ENCODE data around the gene PPM1H.

PPM1H gene

DNA sequence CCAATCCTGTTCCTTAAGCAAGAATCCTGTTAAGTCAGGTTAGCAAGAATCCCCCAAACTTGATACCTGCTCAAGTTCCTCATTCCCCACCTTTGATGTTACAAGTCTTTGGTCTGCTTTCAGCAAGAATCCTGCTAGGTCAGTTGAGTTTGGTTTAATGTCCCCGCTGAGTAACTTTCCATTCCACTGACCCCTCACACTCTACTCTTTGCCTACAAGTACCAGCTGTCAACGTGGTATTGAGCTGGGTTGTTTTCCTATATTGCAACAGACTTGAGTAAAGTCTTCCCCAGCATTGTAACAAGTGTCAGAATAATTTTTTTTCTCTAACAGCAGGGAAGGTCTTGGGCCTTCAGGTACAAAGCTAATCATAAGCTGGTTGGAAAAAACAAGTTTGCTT is 6.3 kb downstream of the PPM1H start:
- H2BK15ac ChIP-seq (ENCODE audit: low read length) = no peak overlapping the region
- H4K8ac ChIP-seq (ENCODE audit: low read depth, low read length) = no peak overlapping the region
- no peak overlapping the region for H2AK5ac ChIP-seq (ENCODE audit: low read depth, low read length)
- no peak overlapping the region for H2BK120ac ChIP-seq (ENCODE audit: low read depth, low read length)
- H3K23ac ChIP-seq (ENCODE audit: low read depth, low read length, poor library complexity) = no peak overlapping the region
- H2AFZ ChIP-seq (ENCODE audit: low read length) = no peak overlapping the region
- no peak overlapping the region for H2BK5ac ChIP-seq (ENCODE audit: low read length)
- no peaks in the 10 kb centered on the region for H3K36me3 ChIP-seq (replicated peaks in 1 of 2; ENCODE audit: control insufficient read depth in 2 of 2, insufficient read depth in 2 of 2, low read length in 2 of 2)
- H3K4ac ChIP-seq (ENCODE audit: low read length) = no peak overlapping the region
- no peaks in the 10 kb centered on the region for H3K9me3 ChIP-seq (replicated peaks in 1 of 2; ENCODE audit: control insufficient read depth in 2 of 2, insufficient read depth in 1 of 2, low read depth in 1 of 2, low read length in 2 of 2)
- H3K9ac ChIP-seq (ENCODE audit: low read depth, low read length, poor library complexity) = no peak overlapping the region
- H2BK12ac ChIP-seq (ENCODE audit: low read length) = no peak overlapping the region
- peaks cover 0 to 8% (median 8%) of the 10 kb centered on the region in 3 experiments for H3K27me3 ChIP-seq (ENCODE audit: control insufficient read depth in 3 of 3, insufficient read depth in 3 of 3, low read depth in 1 of 3, low read length in 3 of 3)
- H3K79me1 ChIP-seq (ENCODE audit: low read depth, low read length) = no peaks in the 10 kb centered on the region
- H4K91ac ChIP-seq (ENCODE audit: low read depth, low read length, poor library complexity) = no peak overlapping the region
- no peak overlapping the region for H3K27ac ChIP-seq (replicated peaks; ENCODE audit: low read length)
- peaks cover 3 to 4% of the 10 kb centered on the region in 2 donors for H3K4me1 ChIP-seq (ENCODE audit: control insufficient read depth in 2 of 2, insufficient read depth in 1 of 2, low read depth in 1 of 2, low read length in 2 of 2)
- no peak overlapping the region for H3K14ac ChIP-seq (ENCODE audit: low read length)
- H3K4me3 ChIP-seq (ENCODE audit: low read length in 2 of 2) = no peak overlapping the region
- H3K18ac ChIP-seq (ENCODE audit: low read length) = no peak overlapping the region
- WGBS, 2 donors (ENCODE audit: extremely low coverage in 2 of 2, insufficient read length in 2 of 2, insufficient replicate concordance in 1 of 2) = no CpG with 5 or more reads among the region's 2 CpGs
- no peak for DNase-seq (ENCODE audit: low spot score)
- no peak overlapping the region for H3K4me2 ChIP-seq (ENCODE audit: insufficient read depth, low read length, poor library complexity, severe bottlenecking)

DNA sequence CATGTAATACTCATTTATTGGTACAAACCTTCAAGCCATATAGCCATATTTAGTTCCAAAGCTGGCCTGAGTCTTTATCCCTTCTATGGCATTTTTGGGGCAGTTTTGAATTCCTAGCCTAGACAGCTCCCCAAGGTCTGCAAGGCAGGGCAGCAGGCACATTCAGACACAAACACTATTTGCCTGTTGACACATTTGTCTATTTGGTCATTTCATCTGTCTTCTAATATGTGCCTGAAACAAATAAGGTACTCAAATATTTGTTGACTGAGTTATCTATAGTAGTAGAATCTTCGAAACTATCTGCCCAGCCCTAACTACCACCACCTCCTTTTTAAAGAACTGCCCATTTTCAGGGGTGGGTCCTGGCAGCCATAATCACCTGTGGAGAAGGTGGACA is 9.3 kb downstream of the PPM1H start:
- Histone ChIP-seq H3K9me3 (replicated peaks in 1 of 2; ENCODE audit: control insufficient read depth in 2 of 2, insufficient read depth in 1 of 2, low read depth in 1 of 2, low read length in 2 of 2) (no peaks in the 10 kb centered on the region), H2BK15ac (ENCODE audit: low read length) (no peak overlapping the region), H3K27me3 (ENCODE audit: control insufficient read depth in 3 of 3, insufficient read depth in 3 of 3, low read depth in 1 of 3, low read length in 3 of 3) (no peaks in the 10 kb centered on the region), H3K9ac (ENCODE audit: low read depth, low read length, poor library complexity) (no peak overlapping the region), H2BK120ac (ENCODE audit: low read depth, low read length) (no peak overlapping the region), H3K4ac (ENCODE audit: low read length) (no peak overlapping the region), H4K8ac (ENCODE audit: low read depth, low read length) (no peak overlapping the region), H3K27ac (replicated peaks; ENCODE audit: low read length) (no peak overlapping the region), H2BK5ac (ENCODE audit: low read length) (no peak overlapping the region), H3K18ac (ENCODE audit: low read length) (no peak overlapping the region), H3K4me2 (ENCODE audit: insufficient read depth, low read length, poor library complexity, severe bottlenecking) (no peak overlapping the region), H4K91ac (ENCODE audit: low read depth, low read length, poor library complexity) (no peak overlapping the region), H3K36me3 (replicated peaks in 1 of 2; ENCODE audit: control insufficient read depth in 2 of 2, insufficient read depth in 2 of 2, low read length in 2 of 2) (no peaks in the 10 kb centered on the region), H2BK12ac (ENCODE audit: low read length) (no peak overlapping the region), H3K23ac (ENCODE audit: low read depth, low read length, poor library complexity) (no peak overlapping the region), H3K14ac (ENCODE audit: low read length) (no peak overlapping the region), H3K79me1 (ENCODE audit: low read depth, low read length) (no peaks in the 10 kb centered on the region), H3K4me1 (ENCODE audit: control insufficient read depth in 2 of 2, insufficient read depth in 1 of 2, low read depth in 1 of 2, low read length in 2 of 2) (peaks cover 0 to 2% of the 10 kb centered on the region in 2 donors), H3K4me3 (ENCODE audit: low read length in 2 of 2) (no peak overlapping the region), H2AK5ac (ENCODE audit: low read depth, low read length) (no peak overlapping the region), H2AFZ (ENCODE audit: low read length) (no peak overlapping the region)
- WGBS, 2 donors (ENCODE audit: extremely low coverage in 2 of 2, insufficient read length in 2 of 2, insufficient replicate concordance in 1 of 2) = no CpG with 5 or more reads among the region's 1 CpG
- DNase-seq (ENCODE audit: low spot score) = no peak

DNA sequence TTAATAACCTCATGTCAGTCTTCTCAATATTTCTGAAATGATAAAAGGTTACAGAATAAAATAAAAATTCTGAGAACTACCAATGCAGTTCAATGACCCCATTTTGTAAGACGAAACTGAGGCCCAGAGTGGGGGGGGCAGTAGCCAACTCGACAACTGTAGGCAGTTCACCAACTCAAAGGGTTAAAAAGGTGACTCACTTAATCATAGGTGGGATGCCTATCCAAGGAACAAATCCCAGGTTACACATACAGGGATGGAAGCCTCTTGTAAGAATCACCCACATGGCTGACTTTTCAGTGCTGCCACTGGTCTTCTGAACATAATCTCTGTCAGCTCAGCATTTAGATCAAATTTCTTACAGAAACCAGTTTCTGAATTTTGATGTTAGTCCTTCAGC is 10.9 kb downstream of the PPM1H start:
- H2AFZ ChIP-seq (ENCODE audit: low read length) = no peak overlapping the region
- H3K23ac ChIP-seq (ENCODE audit: low read depth, low read length, poor library complexity) = no peak overlapping the region
- no peak overlapping the region for H2BK5ac ChIP-seq (ENCODE audit: low read length)
- no peak overlapping the region for H3K4ac ChIP-seq (ENCODE audit: low read length)
- H2AK5ac ChIP-seq (ENCODE audit: low read depth, low read length) = no peak overlapping the region
- no peak overlapping the region for H3K4me3 ChIP-seq (ENCODE audit: low read length in 2 of 2)
- H4K8ac ChIP-seq (ENCODE audit: low read depth, low read length) = no peak overlapping the region
- no peak overlapping the region for H4K91ac ChIP-seq (ENCODE audit: low read depth, low read length, poor library complexity)
- H2BK15ac ChIP-seq (ENCODE audit: low read length) = no peak overlapping the region
- no CpG with 5 or more reads among the region's 2 CpGs for WGBS, 2 donors (ENCODE audit: extremely low coverage in 2 of 2, insufficient read length in 2 of 2, insufficient replicate concordance in 1 of 2)
- no peaks in the 10 kb centered on the region for H3K9me3 ChIP-seq (replicated peaks in 1 of 2; ENCODE audit: control insufficient read depth in 2 of 2, insufficient read depth in 1 of 2, low read depth in 1 of 2, low read length in 2 of 2)
- H3K79me1 ChIP-seq (ENCODE audit: low read depth, low read length) = no peaks in the 10 kb centered on the region
- no peaks in the 10 kb centered on the region for H3K27me3 ChIP-seq (ENCODE audit: control insufficient read depth in 3 of 3, insufficient read depth in 3 of 3, low read depth in 1 of 3, low read length in 3 of 3)
- H3K4me1 ChIP-seq (ENCODE audit: control insufficient read depth in 2 of 2, insufficient read depth in 1 of 2, low read depth in 1 of 2, low read length in 2 of 2) = no peaks in the 10 kb centered on the region
- H3K27ac ChIP-seq (replicated peaks; ENCODE audit: low read length) = no peak overlapping the region
- no peak overlapping the region for H3K18ac ChIP-seq (ENCODE audit: low read length)
- H2BK12ac ChIP-seq (ENCODE audit: low read length) = no peak overlapping the region
- DNase-seq (ENCODE audit: low spot score) = no peak
- no peaks in the 10 kb centered on the region for H3K36me3 ChIP-seq (replicated peaks in 1 of 2; ENCODE audit: control insufficient read depth in 2 of 2, insufficient read depth in 2 of 2, low read length in 2 of 2)
- no peak overlapping the region for H2BK120ac ChIP-seq (ENCODE audit: low read depth, low read length)
- H3K9ac ChIP-seq (ENCODE audit: low read depth, low read length, poor library complexity) = no peak overlapping the region
- H3K14ac ChIP-seq (ENCODE audit: low read length) = no peak overlapping the region
- no peak overlapping the region for H3K4me2 ChIP-seq (ENCODE audit: insufficient read depth, low read length, poor library complexity, severe bottlenecking)

DNA sequence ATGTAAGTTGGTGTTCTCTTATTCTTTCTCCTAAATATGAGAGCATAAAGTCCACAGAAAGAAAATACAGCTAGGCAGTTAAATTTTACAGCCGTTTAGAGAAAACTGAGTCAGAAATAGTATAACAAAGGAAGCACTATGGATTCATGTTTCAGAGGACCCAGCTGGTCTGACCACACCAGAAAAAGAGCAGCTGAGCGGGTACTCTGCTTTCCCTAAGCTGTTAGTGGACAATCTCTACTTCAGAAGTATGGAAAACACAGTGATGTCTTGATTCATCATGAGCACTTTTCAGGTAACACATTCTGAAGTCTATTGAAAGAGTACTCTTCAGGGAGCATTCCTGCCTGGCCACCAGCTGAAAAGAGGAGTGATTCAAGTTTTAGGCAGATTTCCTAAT is 12.4 kb downstream of the PPM1H start:
- Histone ChIP-seq H3K4ac (ENCODE audit: low read length) (no peak overlapping the region), H3K27me3 (ENCODE audit: control insufficient read depth in 3 of 3, insufficient read depth in 3 of 3, low read depth in 1 of 3, low read length in 3 of 3) (no peaks in the 10 kb centered on the region), H2BK120ac (ENCODE audit: low read depth, low read length) (no peak overlapping the region), H3K14ac (ENCODE audit: low read length) (no peak overlapping the region), H4K8ac (ENCODE audit: low read depth, low read length) (no peak overlapping the region), H3K23ac (ENCODE audit: low read depth, low read length, poor library complexity) (no peak overlapping the region), H2BK5ac (ENCODE audit: low read length) (no peak overlapping the region), H3K4me1 (ENCODE audit: control insufficient read depth in 2 of 2, insufficient read depth in 1 of 2, low read depth in 1 of 2, low read length in 2 of 2) (no peaks in the 10 kb centered on the region), H2AFZ (ENCODE audit: low read length) (no peak overlapping the region), H3K4me3 (ENCODE audit: low read length in 2 of 2) (no peak overlapping the region), H3K9ac (ENCODE audit: low read depth, low read length, poor library complexity) (no peak overlapping the region), H3K36me3 (replicated peaks in 1 of 2; ENCODE audit: control insufficient read depth in 2 of 2, insufficient read depth in 2 of 2, low read length in 2 of 2) (no peaks in the 10 kb centered on the region), H2AK5ac (ENCODE audit: low read depth, low read length) (no peak overlapping the region), H3K4me2 (ENCODE audit: insufficient read depth, low read length, poor library complexity, severe bottlenecking) (no peak overlapping the region), H4K91ac (ENCODE audit: low read depth, low read length, poor library complexity) (no peak overlapping the region), H3K79me1 (ENCODE audit: low read depth, low read length) (no peaks in the 10 kb centered on the region), H2BK12ac (ENCODE audit: low read length) (no peak overlapping the region), H3K18ac (ENCODE audit: low read length) (no peak overlapping the region), H3K27ac (replicated peaks; ENCODE audit: low read length) (no peak overlapping the region), H3K9me3 (replicated peaks in 1 of 2; ENCODE audit: control insufficient read depth in 2 of 2, insufficient read depth in 1 of 2, low read depth in 1 of 2, low read length in 2 of 2) (no peaks in the 10 kb centered on the region), H2BK15ac (ENCODE audit: low read length) (no peak overlapping the region)
- no peak for DNase-seq (ENCODE audit: low spot score)
- WGBS, 2 donors (ENCODE audit: extremely low coverage in 2 of 2, insufficient read length in 2 of 2, insufficient replicate concordance in 1 of 2) = no CpG with 5 or more reads among the region's 2 CpGs

All from neuronal stem cell (in vitro differentiated cells).